Breast epithelium (tissue), 3 donors: ENCODE data around the gene IGFBP3.

ENCODE experiments used
- POLR2AphosphoS5 ChIP-seq, 3 donors: sonication (generic); formaldehyde crosslinking; IDR thresholded peaks; one replicate each; pipeline ENCODE4 v1.6.1; 2017; ENCODE audit warnings: antibody characterized with exemption in 3 of 3
- TF ChIP-seq, protein P1 (sequence below), 3 donors: fragments of 450-650 bp; IDR thresholded peaks; one replicate each; pipeline ENCODE4 v1.5.1; 2016 to 2017; ENCODE audit warnings: antibody characterized with exemption in 3 of 3, mild to moderate bottlenecking in 3 of 3, moderate library complexity in 3 of 3

DNA sequence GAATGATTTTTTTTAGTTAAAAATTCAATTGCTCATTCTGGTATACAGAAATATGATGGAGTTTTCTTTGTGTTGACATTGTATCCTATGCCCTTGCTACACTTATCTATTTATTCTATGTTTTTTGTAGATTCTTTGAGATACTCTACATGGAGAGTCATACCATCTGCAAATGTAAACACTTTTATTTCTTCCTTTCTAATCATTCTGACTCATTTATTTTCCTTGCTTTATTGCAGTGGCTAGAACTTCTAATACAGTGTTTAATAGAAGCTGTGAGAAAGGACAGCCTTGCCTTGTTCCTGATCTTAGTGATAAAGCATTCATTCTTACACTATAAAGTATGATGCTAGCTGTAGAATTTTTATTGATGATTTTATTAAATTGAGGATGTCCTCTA lies 9.9 kb upstream of the IGFBP3 start:
- TF ChIP-seq, protein P1, sequence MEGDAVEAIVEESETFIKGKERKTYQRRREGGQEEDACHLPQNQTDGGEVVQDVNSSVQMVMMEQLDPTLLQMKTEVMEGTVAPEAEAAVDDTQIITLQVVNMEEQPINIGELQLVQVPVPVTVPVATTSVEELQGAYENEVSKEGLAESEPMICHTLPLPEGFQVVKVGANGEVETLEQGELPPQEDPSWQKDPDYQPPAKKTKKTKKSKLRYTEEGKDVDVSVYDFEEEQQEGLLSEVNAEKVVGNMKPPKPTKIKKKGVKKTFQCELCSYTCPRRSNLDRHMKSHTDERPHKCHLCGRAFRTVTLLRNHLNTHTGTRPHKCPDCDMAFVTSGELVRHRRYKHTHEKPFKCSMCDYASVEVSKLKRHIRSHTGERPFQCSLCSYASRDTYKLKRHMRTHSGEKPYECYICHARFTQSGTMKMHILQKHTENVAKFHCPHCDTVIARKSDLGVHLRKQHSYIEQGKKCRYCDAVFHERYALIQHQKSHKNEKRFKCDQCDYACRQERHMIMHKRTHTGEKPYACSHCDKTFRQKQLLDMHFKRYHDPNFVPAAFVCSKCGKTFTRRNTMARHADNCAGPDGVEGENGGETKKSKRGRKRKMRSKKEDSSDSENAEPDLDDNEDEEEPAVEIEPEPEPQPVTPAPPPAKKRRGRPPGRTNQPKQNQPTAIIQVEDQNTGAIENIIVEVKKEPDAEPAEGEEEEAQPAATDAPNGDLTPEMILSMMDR (IDR thresholded peaks at IDR 0.05) = no peak
- TF ChIP-seq POLR2AphosphoS5 (IDR thresholded peaks at IDR 0.05) = no peak
